HG03039 (cell line): ENCODE results near the gene ERN1.

Experiments
- ATAC-seq: cut with Tn5 transposase; IDR thresholded peaks from one replicate; pipeline ENCODE4 v1.9.1; 2021; ENCODE audit warnings: mild to moderate bottlenecking, moderate library complexity; ENCODE audit not compliant: unreplicated experiment

The ERN1 gene

GRCh38 chr17:64145751-64146417 lies 15.9 kb upstream of the ERN1 start:
- ATAC-seq: peak; percentile 91

- ATAC-seq: no peak
These were observed 15.4 kb upstream of the ERN1 start for GRCh38 chr17:64145375-64145750.

- ATAC-seq: no peak
These were observed 9.6 kb upstream of the ERN1 start for GRCh38 chr17:64139542-64139941.

GRCh38 chr17:64138441-64138840 lies 8.5 kb upstream of the ERN1 start:
- no peak for ATAC-seq

- ATAC-seq: no peak
These were observed 5.1 kb upstream of the ERN1 start for GRCh38 chr17:64135000-64135399.

- ATAC-seq: no peak
These were observed 4.4 kb upstream of the ERN1 start for GRCh38 chr17:64134216-64134970.

GRCh38 chr17:64133546-64134215 lies 3.7 kb upstream of the ERN1 start:
- no peak for ATAC-seq

GRCh38 chr17:64131606-64132270 lies 1.8 kb upstream of the ERN1 start:
- ATAC-seq: no peak

GRCh38 chr17:64130559-64131001 lies 636 bp upstream of the ERN1 start:
- peak; percentile 12 for ATAC-seq

- peak; percentile 4 for ATAC-seq
These were observed 504 bp downstream of the ERN1 start for GRCh38 chr17:64129515-64129764.

- ATAC-seq: no peak
These were observed 993 bp downstream of the ERN1 start for GRCh38 chr17:64128787-64129514.

GRCh38 chr17:64126918-64127317 lies 3.0 kb downstream of the ERN1 start:
- no peak for ATAC-seq

GRCh38 chr17:64125937-64126336 lies 4.0 kb downstream of the ERN1 start:
- ATAC-seq: no peak

- ATAC-seq: no peak
These were observed 5.3 kb downstream of the ERN1 start for GRCh38 chr17:64124609-64125008.

- no peak for ATAC-seq
These were observed 6.8 kb downstream of the ERN1 start for GRCh38 chr17:64123114-64123513.

GRCh38 chr17:64120972-64121786 lies 8.8 kb downstream of the ERN1 start:
- peak; percentile 51 for ATAC-seq

GRCh38 chr17:64120159-64120810 lies 9.7 kb downstream of the ERN1 start:
- ATAC-seq: no peak

GRCh38 chr17:64117981-64118979 lies 11.7 kb downstream of the ERN1 start:
- no peak for ATAC-seq
